GM06990 (cell line): ENCODE results near the gene AGXT2.

Source experiments
- DNase-seq: peaks from one replicate; pipeline ENCODE4 v3.0.0-alpha.2; 2011; ENCODE audit not compliant: insufficient read length; ENCODE audit errors: extremely low read depth
- H3K27me3 ChIP-seq: replicated peaks from 2 replicates; pipeline ENCODE4 v1.6.0; 2011; ENCODE audit warnings: low read length; ENCODE audit not compliant: control insufficient read depth, insufficient read depth
- H3K36me3 ChIP-seq: 2 replicates; pipeline ENCODE4 v1.5.1; 2011; ENCODE audit warnings: low read length; ENCODE audit not compliant: control insufficient read depth, insufficient read depth
- H3K4me3 ChIP-seq: replicated peaks from 2 replicates; pipeline ENCODE4 v1.5.1; 2011; ENCODE audit warnings: low read depth, mild to moderate bottlenecking, control low read depth, low read length
- CTCF ChIP-seq: IDR thresholded peaks from 2 replicates; pipeline ENCODE4 v1.5.1; 2011; ENCODE audit warnings: low read length, control low read depth, mild to moderate bottlenecking, inconsistent platforms; ENCODE audit not compliant: insufficient read depth, poor library complexity, severe bottlenecking

Gene AGXT2

GRCh38 chr5:35082530-35082929, 34.8 kb upstream of the AGXT2 start:
- no peaks in the 10 kb centered on the region; the same call in 1 of the 2 replicates for H3K27me3 ChIP-seq
- DNase-seq = no peak
- no peak for TF ChIP-seq CTCF

GRCh38 chr5:35081134-35081533, 33.4 kb upstream of the AGXT2 start:
- no peak for TF ChIP-seq CTCF
- H3K36me3 ChIP-seq = no peaks in the 10 kb centered on the region
- no peaks in the 10 kb centered on the region; the same call in 1 of the 2 replicates for H3K27me3 ChIP-seq
- DNase-seq = no peak
- no peak overlapping the region for H3K4me3 ChIP-seq

More at GRCh38 chr5:35082530-35082929, 34.8 kb upstream of the AGXT2 start:
- H3K4me3 ChIP-seq = no peak overlapping the region
- H3K36me3 ChIP-seq = no peaks in the 10 kb centered on the region

- TF ChIP-seq CTCF = no peak
- no peaks in the 10 kb centered on the region for H3K27me3 ChIP-seq
- no peaks in the 10 kb centered on the region for H3K36me3 ChIP-seq
- no peak overlapping the region for H3K4me3 ChIP-seq
- no peak for DNase-seq
These were observed 25.4 kb upstream of the AGXT2 start for GRCh38 chr5:35073160-35073559.

GRCh38 chr5:35069188-35069587, 21.4 kb upstream of the AGXT2 start:
- no peaks in the 10 kb centered on the region for H3K36me3 ChIP-seq
- no peaks in the 10 kb centered on the region for H3K27me3 ChIP-seq
- H3K4me3 ChIP-seq = no peak overlapping the region
- no peak for TF ChIP-seq CTCF
- DNase-seq = no peak

- no peak for DNase-seq
- no peak overlapping the region for H3K4me3 ChIP-seq
- no peaks in the 10 kb centered on the region for H3K36me3 ChIP-seq
- no peaks in the 10 kb centered on the region for H3K27me3 ChIP-seq
- no peak for TF ChIP-seq CTCF
These were observed 20.2 kb upstream of the AGXT2 start for GRCh38 chr5:35067985-35068384.

GRCh38 chr5:35066260-35066795, 18.6 kb upstream of the AGXT2 start:
- H3K36me3 ChIP-seq = no peaks in the 10 kb centered on the region
- no peak for TF ChIP-seq CTCF
- DNase-seq = no peak
- H3K27me3 ChIP-seq = no peaks in the 10 kb centered on the region
- H3K4me3 ChIP-seq = no peak overlapping the region
